IgD-negative memory B cell (primary cell): Measurements from ENCODE around the gene PMEPA1. TPM values are rescaled to one million over a fixed set of nuclear protein-coding genes. Genes with fewer than 3 reads are reported as not detected.

Experiments
- H3K27ac Mint-ChIP-seq, 3 donors: one replicate each; pipeline ENCODE4 v1.8.0; 2020 to 2022; ENCODE audit warnings: mild to moderate bottlenecking in 3 of 3, mixed read lengths in 3 of 3, moderate library complexity in 1 of 3
- H3K27me3 Mint-ChIP-seq: one replicate; pipeline ENCODE4 v1.8.0; 2021; ENCODE audit warnings: mixed read lengths
- H3K36me3 Mint-ChIP-seq: one replicate; pipeline ENCODE4 v1.8.0; 2020; ENCODE audit warnings: mild to moderate bottlenecking, mixed read lengths
- H3K4me1 Mint-ChIP-seq, 3 donors: one replicate each; pipeline ENCODE4 v1.8.0; 2020 to 2022; ENCODE audit warnings: mixed read lengths in 3 of 3, mild to moderate bottlenecking in 1 of 3
- H3K4me3 Mint-ChIP-seq, 4 donors: one replicate each; pipeline ENCODE4 v1.8.0; 2020 to 2022; ENCODE audit warnings: mild to moderate bottlenecking in 4 of 4, mixed read lengths in 4 of 4, moderate library complexity in 3 of 4
- H3K9me3 Mint-ChIP-seq, 3 donors: one replicate each; pipeline ENCODE4 v1.8.0; 2020 to 2021; ENCODE audit warnings: mixed read lengths in 3 of 3, mild to moderate bottlenecking in 1 of 3
- polyA plus RNA-seq: library from polyadenylated mRNA; unstranded; fragments of 300-500 nt; fragmentation: Illumina TruSeq; gene quantifications from one replicate; pipeline ENCODE4 v1.2.3, GENCODE V29; 2021

PMEPA1 gene
- polyA plus RNA-seq, 1 donor from 2014 or later: 7.0 TPM

DNA sequence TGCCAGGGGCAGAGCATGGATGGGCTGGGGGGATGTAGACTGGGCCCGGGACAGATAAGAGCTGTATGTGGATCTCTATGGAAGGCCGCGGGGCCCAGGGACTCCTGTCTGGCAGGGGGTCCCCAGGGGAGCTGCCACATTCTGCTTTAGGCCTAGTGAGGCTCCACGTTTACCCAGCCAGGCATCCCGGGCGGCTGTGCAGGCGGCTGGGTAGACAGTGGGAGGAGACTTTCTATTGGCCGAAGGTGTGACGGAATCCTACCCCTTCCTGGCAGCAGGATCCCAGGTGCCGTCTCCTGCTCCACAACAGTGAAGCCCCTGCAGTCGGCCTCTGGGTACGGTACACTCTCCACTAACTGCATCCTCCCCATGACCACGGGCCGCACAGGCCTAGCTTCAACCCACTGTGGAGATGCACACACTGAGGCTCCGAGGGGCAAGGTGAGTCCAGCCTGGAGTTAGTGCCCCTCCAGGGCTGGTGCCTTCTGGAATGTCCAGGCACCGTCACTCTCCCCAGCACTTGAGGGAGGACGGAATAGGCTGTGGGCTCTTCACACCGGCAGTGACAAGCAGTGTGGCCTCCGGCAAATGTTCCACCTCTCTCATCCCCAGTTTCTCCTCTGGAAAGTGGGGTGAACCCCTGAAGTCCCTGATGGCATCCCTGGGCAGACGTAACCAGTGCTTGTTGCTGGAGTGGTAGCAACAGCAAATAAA is 52.8 kb downstream of the PMEPA1 start:
- no peaks in the 10 kb centered on the region for H3K36me3 Mint-ChIP-seq
- H3K4me1 Mint-ChIP-seq: peaks cover 0 to 21% (median 17%) of the 10 kb centered on the region in 3 donors
- H3K27ac Mint-ChIP-seq: no peak overlapping the region
- H3K4me3 Mint-ChIP-seq: no peak overlapping the region
- no peaks in the 10 kb centered on the region for H3K9me3 Mint-ChIP-seq
- no peaks in the 10 kb centered on the region for H3K27me3 Mint-ChIP-seq

DNA sequence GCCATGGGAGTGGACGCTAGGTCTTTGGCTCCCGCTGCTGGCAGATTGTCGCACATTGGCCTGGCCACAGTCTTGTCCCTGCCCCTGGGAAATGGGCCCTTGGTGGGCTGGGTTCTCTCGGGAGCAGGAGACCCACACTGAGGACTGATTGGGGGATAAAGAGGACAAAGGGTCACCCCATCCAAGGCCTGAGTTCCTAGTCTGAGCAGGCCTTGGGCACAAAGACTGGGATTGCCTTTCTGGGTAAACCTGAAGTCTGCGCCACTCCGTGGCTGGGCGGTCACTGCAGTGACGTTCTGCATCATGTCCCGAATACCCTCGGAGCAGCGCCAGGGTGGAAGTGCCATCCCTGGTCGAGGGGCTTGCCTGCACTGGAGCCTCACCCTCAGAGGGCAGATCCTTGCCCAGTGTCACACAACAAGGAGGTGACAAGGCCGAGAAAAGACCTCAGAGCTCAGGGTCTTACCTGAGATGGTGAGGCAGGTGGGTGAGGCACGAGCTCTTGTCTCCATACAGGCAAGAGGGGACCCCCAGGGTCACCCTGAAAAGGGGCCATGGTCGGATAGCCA is 53.5 kb downstream of the PMEPA1 start:
- Mint-ChIP-seq H3K27me3 (no peaks in the 10 kb centered on the region), H3K27ac (no peak overlapping the region), H3K4me1 (peaks cover 0 to 21% (median 16%) of the 10 kb centered on the region in 3 donors), H3K9me3 (no peaks in the 10 kb centered on the region), H3K4me3 (no peak overlapping the region), H3K36me3 (no peaks in the 10 kb centered on the region)

DNA sequence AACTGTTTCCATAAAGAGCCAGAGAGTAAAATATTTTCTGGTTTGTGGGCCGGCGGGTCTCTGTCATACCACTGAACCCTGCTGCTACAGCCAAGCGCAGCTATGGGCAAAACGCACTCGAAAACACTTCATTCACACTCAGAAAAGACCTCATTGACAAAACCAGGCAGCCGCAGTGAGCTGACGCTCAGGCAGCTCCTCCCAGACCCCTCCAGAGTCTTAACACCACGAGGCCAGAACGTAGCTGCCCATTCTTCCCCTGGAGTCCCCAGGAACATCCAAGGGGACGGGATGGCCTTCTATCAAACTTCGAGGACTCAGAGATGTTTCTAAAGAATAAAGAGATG is 54.0 kb downstream of the PMEPA1 start:
- Mint-ChIP-seq H3K9me3 (no peaks in the 10 kb centered on the region), H3K4me3 (no peak overlapping the region), H3K4me1 (peaks cover 0 to 19% (median 16%) of the 10 kb centered on the region in 3 donors), H3K27me3 (no peaks in the 10 kb centered on the region), H3K27ac (no peak overlapping the region), H3K36me3 (no peaks in the 10 kb centered on the region)

DNA sequence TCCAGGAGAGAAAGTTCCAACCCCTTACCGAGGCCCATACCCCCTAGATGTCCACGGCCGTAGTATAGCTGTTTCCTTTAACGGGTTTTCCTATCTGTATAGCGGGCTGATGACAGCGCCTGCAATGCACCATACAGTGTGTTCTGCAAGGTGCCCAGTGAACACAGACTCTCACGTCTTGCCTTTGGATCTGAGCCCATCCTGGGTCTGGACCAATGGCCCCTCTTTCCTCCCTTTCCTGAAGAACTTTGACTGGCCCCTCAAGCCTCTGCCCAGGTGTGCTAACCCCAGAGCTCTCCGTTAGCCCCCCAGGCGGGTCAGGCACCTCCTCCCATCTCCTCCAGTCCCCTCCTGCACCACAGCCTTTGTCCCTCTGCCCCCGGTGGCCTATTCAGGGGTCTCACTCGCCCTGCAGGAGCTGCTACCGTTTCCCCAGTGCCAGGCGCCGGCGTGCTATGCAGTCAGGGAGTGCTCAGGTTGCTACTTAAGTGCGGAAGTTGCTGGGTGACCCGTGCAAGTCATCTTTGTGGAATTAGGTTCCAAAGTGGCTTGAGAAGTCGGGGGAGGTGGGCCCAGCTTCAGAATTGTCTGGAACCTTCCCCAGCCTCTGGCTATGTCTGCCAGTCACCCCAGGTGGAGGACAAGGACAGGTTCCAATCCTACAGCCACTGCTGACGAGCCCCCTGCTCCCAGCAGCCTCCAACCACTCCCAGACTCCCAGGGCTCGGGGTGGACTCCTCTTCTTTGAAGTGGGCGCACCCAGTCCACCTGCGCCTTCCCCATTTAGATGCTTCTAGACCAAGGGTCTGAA is 54.6 kb downstream of the PMEPA1 start:
- peak overlapping the region in 1 of 4 donors; percentile 88 for H3K4me3 Mint-ChIP-seq
- H3K36me3 Mint-ChIP-seq: no peaks in the 10 kb centered on the region
- H3K27ac Mint-ChIP-seq: peak overlapping the region in 1 of 3 donors; percentile 74
- H3K9me3 Mint-ChIP-seq: peaks cover 0 to 2% (median 0%) of the 10 kb centered on the region in 3 donors
- no peaks in the 10 kb centered on the region for H3K27me3 Mint-ChIP-seq
- H3K4me1 Mint-ChIP-seq: peaks cover 0 to 17% (median 16%) of the 10 kb centered on the region in 3 donors

DNA sequence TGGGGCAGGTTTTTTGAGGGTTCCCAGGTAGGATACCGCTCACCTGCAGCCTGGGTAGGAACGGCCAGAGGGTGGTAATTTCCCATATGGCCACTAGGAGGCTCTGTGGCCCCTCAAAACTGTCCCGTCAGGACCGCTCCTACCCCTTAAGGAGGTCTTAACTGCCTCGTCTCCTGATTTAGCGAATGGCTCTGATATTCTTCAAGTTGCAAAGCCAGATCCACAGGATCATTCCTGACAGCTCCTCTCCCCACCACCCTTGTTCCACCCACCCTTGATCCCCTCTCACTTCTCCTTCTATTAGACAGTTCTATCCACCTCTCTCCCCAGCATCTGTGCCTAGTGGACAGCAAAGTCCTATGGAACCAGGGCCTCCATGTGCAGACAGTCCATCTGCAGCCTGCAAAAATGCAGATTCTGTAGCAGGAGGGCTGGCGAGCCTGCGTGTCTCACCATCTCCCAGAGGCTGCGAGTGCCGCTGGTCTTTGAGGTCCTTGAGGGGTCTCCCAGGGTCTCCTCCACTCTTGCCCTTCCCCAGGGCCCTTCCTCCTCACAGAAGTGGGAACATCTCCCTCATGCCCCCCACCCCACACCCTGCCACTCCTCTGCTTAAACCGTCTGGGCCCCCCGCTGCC is 55.3 kb downstream of the PMEPA1 start:
- H3K4me1 Mint-ChIP-seq: peaks cover 0 to 16% (median 15%) of the 10 kb centered on the region in 3 donors
- H3K36me3 Mint-ChIP-seq: no peaks in the 10 kb centered on the region
- H3K27ac Mint-ChIP-seq: peak overlapping the region in 1 of 3 donors; percentile 6
- peaks cover 0 to 3% (median 0%) of the 10 kb centered on the region in 3 donors for H3K9me3 Mint-ChIP-seq
- peak overlapping the region in 1 of 4 donors; percentile 88 for H3K4me3 Mint-ChIP-seq
- H3K27me3 Mint-ChIP-seq: no peaks in the 10 kb centered on the region

DNA sequence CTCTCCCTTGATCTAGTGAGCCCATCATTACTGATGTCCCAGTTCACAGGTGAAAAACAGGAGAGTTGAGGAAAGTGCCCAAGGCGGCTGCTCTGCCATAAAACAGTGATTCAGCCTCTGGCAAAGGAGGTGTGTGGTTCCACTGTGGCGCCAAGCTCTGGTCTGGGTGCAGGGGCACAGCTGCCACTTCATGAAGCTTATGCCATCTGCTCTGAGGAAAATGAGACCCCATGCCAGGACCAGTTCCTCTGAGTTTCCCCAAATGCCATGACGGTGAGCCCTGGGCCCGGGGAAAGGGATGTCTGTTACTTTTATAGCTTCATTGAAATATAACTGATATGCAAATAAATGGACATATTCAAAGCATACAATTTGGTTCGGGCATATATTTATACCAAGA is 55.9 kb downstream of the PMEPA1 start:
- no peak overlapping the region for H3K4me3 Mint-ChIP-seq
- H3K27ac Mint-ChIP-seq: no peak overlapping the region

DNA sequence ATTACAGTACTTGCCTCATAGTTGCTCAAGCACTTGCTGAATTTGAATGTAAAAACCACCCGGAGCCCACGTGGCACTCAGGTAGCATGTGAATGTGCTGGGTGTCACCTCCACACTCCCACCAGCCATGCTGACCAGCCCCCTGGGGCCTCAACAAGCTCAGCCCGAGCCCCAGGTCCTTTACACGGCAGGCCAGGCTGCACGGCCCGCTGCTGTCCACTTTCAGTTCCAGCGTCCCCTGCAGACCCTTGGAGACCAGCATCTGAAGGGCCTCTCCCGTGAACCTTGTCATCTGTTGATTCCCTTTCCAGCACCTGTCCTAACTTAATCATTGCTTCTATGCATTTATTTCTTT is 56.3 kb downstream of the PMEPA1 start:
- Mint-ChIP-seq H3K36me3 (no peaks in the 10 kb centered on the region), H3K9me3 (peaks cover 0 to 3% (median 0%) of the 10 kb centered on the region in 3 donors), H3K4me1 (peaks cover under 1 to 14% (median 13%) of the 10 kb centered on the region in 3 donors), H3K4me3 (no peak overlapping the region), H3K27me3 (no peaks in the 10 kb centered on the region), H3K27ac (no peak overlapping the region)

More for the DNA sequence above, 55.9 kb downstream of the PMEPA1 start:
- H3K9me3 Mint-ChIP-seq: peaks cover 0 to 3% (median 0%) of the 10 kb centered on the region in 3 donors
- H3K4me1 Mint-ChIP-seq: peaks cover 0 to 16% (median 15%) of the 10 kb centered on the region in 3 donors
- no peaks in the 10 kb centered on the region for H3K36me3 Mint-ChIP-seq
- no peaks in the 10 kb centered on the region for H3K27me3 Mint-ChIP-seq

DNA sequence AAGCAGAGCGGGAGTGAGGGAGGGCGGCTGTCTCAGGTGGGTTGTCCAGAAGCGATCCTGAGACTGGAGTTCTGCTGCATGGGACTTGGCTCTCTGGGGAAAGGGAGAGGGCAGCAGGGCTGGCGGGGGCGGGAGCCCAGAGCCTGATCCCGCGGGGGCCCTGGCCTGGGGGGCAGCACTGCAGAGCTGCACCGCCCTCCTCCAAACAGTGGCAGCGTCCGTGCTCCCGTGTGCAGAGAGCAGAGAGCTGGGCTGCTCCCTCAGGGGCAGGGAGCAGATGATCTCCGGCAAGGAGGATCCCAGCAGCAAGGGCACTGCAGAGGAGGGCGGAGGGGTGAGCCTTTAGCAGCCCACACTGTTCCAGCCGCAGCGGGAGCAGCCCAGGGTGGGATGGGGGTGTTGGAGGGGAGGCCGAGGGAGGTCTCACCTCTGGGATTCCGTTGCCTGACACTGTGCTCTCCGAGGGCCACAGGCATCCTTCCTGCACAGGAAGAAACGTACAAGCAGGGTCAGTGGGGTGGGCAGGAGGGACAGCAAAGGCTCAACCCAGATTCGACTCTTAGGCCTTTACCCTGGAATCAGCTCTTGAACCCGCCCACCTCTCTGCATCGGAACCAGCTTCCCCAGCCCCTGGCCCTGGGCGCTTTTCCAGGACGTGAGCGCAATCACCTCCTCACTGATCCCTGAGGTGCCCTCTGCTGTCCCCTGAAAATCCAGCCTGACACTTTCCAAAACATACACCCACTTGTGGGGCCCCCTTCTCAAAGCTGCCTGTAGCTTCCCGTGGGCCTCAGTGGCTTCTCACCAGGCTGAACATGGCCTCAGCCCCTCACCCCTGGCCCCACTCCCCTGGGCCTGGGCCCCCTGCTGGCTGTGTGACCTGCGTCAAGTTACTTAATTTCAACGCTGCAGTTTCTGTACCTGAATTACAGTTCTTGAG is 56.9 kb downstream of the PMEPA1 start:
- Mint-ChIP-seq H3K27ac (no peak overlapping the region), H3K27me3 (peaks cover 3% of the 10 kb centered on the region), H3K4me3 (no peak overlapping the region), H3K36me3 (no peaks in the 10 kb centered on the region), H3K9me3 (peaks cover 0 to 3% (median 0%) of the 10 kb centered on the region in 3 donors), H3K4me1 (peaks cover 4 to 8% (median 7%) of the 10 kb centered on the region in 3 donors)

DNA sequence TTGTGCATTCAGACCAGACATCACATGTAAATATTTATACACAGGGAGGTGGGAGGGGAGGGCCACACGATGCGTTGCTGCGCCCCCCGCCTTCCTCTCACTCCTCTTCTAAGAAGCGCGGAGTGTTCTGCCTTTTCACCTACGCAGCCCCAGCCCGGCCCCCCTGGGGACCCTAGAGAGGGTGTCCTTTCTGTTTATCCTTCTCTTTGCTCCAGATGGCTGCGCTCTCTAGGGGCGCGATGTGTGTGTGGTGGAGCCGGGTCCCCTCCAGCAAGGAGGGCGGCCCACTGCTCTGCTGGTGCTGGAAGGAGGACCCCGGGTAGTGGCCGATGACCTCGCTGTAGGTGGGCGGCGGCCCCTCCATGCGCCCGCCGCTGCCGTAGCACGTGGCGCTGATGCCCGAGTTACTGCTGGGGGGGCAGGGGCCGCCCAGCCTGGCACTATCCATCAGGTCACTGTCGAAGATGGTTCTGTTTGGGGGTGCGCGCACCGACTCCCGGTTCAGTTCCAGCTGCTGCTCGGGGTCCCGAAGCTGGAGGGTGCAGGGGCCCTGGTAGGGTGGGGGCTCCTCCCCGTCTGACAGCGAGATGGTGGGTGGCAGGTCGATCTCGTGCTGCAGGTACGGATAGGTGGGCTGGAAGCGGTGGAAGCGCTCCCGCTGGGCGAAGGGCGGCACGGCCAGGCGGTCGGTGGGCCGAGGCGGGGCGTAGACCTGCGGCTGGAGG is 57.8 kb downstream of the PMEPA1 start:
- Mint-ChIP-seq H3K27ac (no peak overlapping the region), H3K36me3 (no peaks in the 10 kb centered on the region), H3K9me3 (peaks cover 0 to 3% (median 0%) of the 10 kb centered on the region in 3 donors), H3K4me3 (no peak overlapping the region), H3K27me3 (peaks cover 3% of the 10 kb centered on the region), H3K4me1 (peaks cover 4 to 7% (median 5%) of the 10 kb centered on the region in 3 donors)

DNA sequence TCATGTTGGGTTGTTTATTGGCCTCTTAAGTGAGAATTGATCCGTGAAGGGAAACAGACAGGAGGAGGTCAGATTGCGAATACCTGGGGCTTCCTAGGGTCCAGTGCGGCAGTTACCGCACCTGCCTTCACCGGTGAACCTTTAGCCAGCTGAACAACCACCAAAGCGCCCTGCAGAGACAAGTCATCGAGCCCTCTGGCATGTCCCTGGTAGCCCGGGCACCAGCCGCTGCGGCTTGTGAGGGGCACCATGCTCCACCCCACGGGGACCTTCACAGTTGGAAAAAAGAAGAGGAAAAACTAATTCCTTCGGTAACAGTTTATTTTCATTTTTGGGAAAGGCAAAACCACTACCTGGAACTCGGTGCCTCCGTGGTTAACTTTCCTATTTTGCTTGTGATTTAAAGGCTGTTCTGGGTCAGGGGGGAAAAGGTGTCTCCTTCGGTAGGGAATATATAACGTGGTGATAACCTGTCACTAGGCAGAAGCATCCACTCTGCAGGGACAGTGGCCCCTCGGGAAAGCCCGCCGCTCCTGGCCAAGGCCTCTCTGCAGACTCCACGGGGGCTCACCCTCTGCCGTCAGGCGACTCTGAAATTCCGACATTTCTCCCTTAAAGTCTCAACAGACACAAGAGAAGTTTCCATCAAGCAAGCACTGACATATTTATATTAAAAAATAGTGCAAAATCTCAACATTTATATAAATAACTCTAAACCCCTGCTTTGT is 58.9 kb downstream of the PMEPA1 start:
- peak overlapping the region in 1 of 4 donors; percentile 73 for H3K4me3 Mint-ChIP-seq
- H3K27me3 Mint-ChIP-seq: peaks cover 3% of the 10 kb centered on the region
- peaks cover 2 to 5% (median 4%) of the 10 kb centered on the region in 3 donors for H3K9me3 Mint-ChIP-seq
- H3K27ac Mint-ChIP-seq: no peak overlapping the region
- H3K4me1 Mint-ChIP-seq: peaks cover 4 to 7% (median 5%) of the 10 kb centered on the region in 3 donors
- no peaks in the 10 kb centered on the region for H3K36me3 Mint-ChIP-seq

DNA sequence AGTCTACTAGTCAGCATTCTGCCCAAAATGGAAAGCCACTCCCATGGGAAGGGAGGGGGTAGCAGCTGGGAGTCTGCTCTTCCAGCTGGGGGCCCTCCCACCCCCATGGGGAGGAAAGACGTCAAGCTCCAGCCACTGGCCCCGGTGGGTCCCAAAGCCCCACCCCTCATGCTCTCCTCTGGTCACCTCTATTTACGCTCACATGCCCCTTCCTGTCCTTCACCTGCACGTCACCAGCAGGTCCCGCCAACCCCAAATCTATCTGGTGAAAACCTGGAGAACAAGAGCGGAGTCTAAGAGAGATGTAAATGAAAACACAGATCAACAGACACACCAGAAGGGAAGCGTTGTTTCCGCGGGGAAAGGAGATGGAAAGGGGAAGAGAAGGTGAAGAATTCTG is 59.5 kb downstream of the PMEPA1 start:
- H3K4me3 Mint-ChIP-seq: no peak overlapping the region
- H3K9me3 Mint-ChIP-seq: peaks cover 4 to 7% (median 6%) of the 10 kb centered on the region in 3 donors
- H3K27me3 Mint-ChIP-seq: peaks cover 3% of the 10 kb centered on the region
- H3K36me3 Mint-ChIP-seq: no peaks in the 10 kb centered on the region
- H3K27ac Mint-ChIP-seq: no peak overlapping the region
- H3K4me1 Mint-ChIP-seq: peaks cover 4 to 7% (median 5%) of the 10 kb centered on the region in 3 donors

DNA sequence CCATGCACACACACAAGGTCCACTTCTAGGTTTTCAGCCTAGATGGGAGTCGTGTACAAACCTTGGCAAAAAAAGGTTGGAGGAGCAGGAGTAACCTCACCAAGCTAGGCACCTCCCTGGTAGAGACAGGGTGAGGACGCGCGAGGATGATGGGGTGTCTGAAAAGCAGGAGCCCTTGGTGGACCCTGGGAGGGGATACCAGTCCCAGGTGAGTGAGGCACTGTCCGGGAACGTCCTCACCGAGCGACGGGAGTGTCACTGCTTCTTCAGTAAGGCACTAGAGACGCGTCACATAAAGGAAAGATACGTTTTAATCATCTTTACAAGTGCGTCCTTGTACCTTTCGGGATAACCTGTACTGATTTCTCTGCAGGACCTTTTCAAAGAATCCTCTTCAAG is 60.2 kb downstream of the PMEPA1 start:
- no peak overlapping the region for H3K4me3 Mint-ChIP-seq
- no peaks in the 10 kb centered on the region for H3K36me3 Mint-ChIP-seq
- peaks cover 3% of the 10 kb centered on the region for H3K27me3 Mint-ChIP-seq
- H3K27ac Mint-ChIP-seq: no peak overlapping the region
- H3K4me1 Mint-ChIP-seq: peaks cover 4 to 5% (median 4%) of the 10 kb centered on the region in 3 donors
- peaks cover 4 to 12% (median 7%) of the 10 kb centered on the region in 3 donors for H3K9me3 Mint-ChIP-seq
